Motor neuron (in vitro differentiated cells): Measurements from ENCODE around the gene DMD. TPM values are rescaled to one million over a fixed set of nuclear protein-coding genes. Genes with fewer than 3 reads are reported as not detected.
A peak's percentile ranks its signal among the peaks of the same experiment; 100 is the strongest.
"Not testable (repeated sequence)": the region's sequence is repeated elsewhere in the genome, so short reads cannot be mapped to it uniquely, and the experiment has no call there.

Experiments used
- ATAC-seq, 8 experiments: fragments of 200-7000 bp; cut with Tn5 transposase; replicated peaks in 6 of 8; 2 replicates each; pipeline ENCODE4 v1.8.0; 2021; ENCODE audit warnings: mild to moderate bottlenecking in 8 of 8, moderate library complexity in 8 of 8
- H3K27ac ChIP-seq, 2 donors: fragments of 250-450 bp; sonication (Bioruptor Pico); 2 replicates each; pipeline ENCODE4 v1.9.0; 2021; ENCODE audit warnings: antibody characterized with exemption in 2 of 2, mild to moderate bottlenecking in 2 of 2, moderate library complexity in 1 of 2
- H3K4me1 ChIP-seq, 2 donors: fragments of 250-450 bp; sonication (Bioruptor Pico); replicated peaks in 1 of 2; 2 replicates each; pipeline ENCODE4 v1.6.1; 2021; ENCODE audit warnings: antibody characterized with exemption in 2 of 2, mild to moderate bottlenecking in 2 of 2, moderate library complexity in 1 of 2
- H3K4me3 ChIP-seq, 5 donors: fragments of 250-450 bp; sonication (Bioruptor Pico); 2 replicates each; pipeline ENCODE4 v1.9.0; 2021; ENCODE audit warnings: antibody characterized with exemption in 5 of 5, mild to moderate bottlenecking in 5 of 5, moderate library complexity in 4 of 5
- WGBS, 10 experiments: fragments of 450-650 bp; shearing (Covaris generic); methylation state at CpG; one replicate each; pipeline ENCODE4 v1.0.0; 2022; 5-methylcytosine and 5-hydroxymethylcytosine counted together
- in situ Hi-C, 9 experiments: fragments of 400-800 bp; cut with MboI; loops; one replicate each; pipeline ENCODE4 v1.15.0; 2021; ENCODE audit warnings: low sequenced_read_pairs in 9 of 9, low pct_unique_long_range_greater_than_20kb in 2 of 9; ENCODE audit not compliant: unreplicated experiment in 9 of 9
- total RNA-seq, 8 experiments: library from RNA; unstranded; fragments of 300-600 nt; gene quantifications; 2 replicates each; pipeline versions ENCODE4 v1.2.3 to v1.2.4, GENCODE V29; 2022

The DMD gene
- total RNA-seq, 8 experiments from 2014 or later = 3.9 to 378 (median 10.5) TPM

GRCh38 chrX:31609130-31609529 lies 1602.2 kb downstream of the DMD start:
- peak in 1 of 8 experiments; percentile 28 for ATAC-seq
- no peaks in the 10 kb centered on the region for H3K4me1 ChIP-seq
- H3K27ac ChIP-seq = no peak overlapping the region
- 0 to 100% (median 63%) methylated on average over 1 to 4 of the region's 4 CpGs; no CpG with 5 or more reads in 4 of the 10 experiments for WGBS, 10 experiments
- in situ Hi-C loops = no loop called here
- no peak overlapping the region for H3K4me3 ChIP-seq

- Histone ChIP-seq H3K27ac (no peak overlapping the region), H3K4me3 (no peak overlapping the region), H3K4me1 (no peaks in the 10 kb centered on the region)
- 37 to 100% (median 60%) methylated on average over 1 to 2 of the region's 2 CpGs; no CpG with 5 or more reads in 7 of the 10 experiments for WGBS, 10 experiments
- no peak for ATAC-seq
- in situ Hi-C loops = no loop called here
These were observed 1602.7 kb downstream of the DMD start for GRCh38 chrX:31608638-31609037.

- no peaks in the 10 kb centered on the region for H3K4me1 ChIP-seq
- WGBS, 10 experiments = 35 to 100% (median 67%) methylated on average over 1 to 4 of the region's 4 CpGs; no CpG with 5 or more reads in 1 of the 10 experiments
- no peak overlapping the region for H3K27ac ChIP-seq
- ATAC-seq = no peak
- no peak overlapping the region for H3K4me3 ChIP-seq
- in situ Hi-C loops = no loop called here
These were observed 1604.6 kb downstream of the DMD start for GRCh38 chrX:31606771-31607170.

GRCh38 chrX:31604629-31605221 lies 1606.6 kb downstream of the DMD start:
- Histone ChIP-seq H3K4me3 (no peak overlapping the region), H3K4me1 (no peaks in the 10 kb centered on the region), H3K27ac (no peak overlapping the region)
- 10 to 100% (median 57%) methylated on average over 1 to 3 of the region's 3 CpGs; no CpG with 5 or more reads in 5 of the 10 experiments for WGBS, 10 experiments
- ATAC-seq = no peak
- in situ Hi-C loops = no loop called here

GRCh38 chrX:31603411-31604120 lies 1607.8 kb downstream of the DMD start:
- ATAC-seq = no peak
- in situ Hi-C loops = no loop called here
- WGBS, 10 experiments = 0 to 100% (median 55%) methylated on average over 1 to 5 of the region's 5 CpGs; no CpG with 5 or more reads in 2 of the 10 experiments
- Histone ChIP-seq H3K4me1 (no peaks in the 10 kb centered on the region), H3K27ac (no peak overlapping the region), H3K4me3 (no peak overlapping the region)

GRCh38 chrX:31600823-31601222 lies 1610.5 kb downstream of the DMD start:
- no peaks in the 10 kb centered on the region for H3K4me1 ChIP-seq
- in situ Hi-C loops = no loop called here
- ATAC-seq = no peak
- no peak overlapping the region for H3K27ac ChIP-seq
- 86 to 100% (median 100%) methylated on average over 1 to 3 of the region's 3 CpGs; no CpG with 5 or more reads in 6 of the 10 experiments for WGBS, 10 experiments
- H3K4me3 ChIP-seq = no peak overlapping the region

GRCh38 chrX:31593353-31593752 lies 1618.0 kb downstream of the DMD start:
- in situ Hi-C loops = no loop called here
- ATAC-seq = no peak
- WGBS, 10 experiments = 49 to 100% (median 83%) methylated on average over 2 of the region's 2 CpGs; no CpG with 5 or more reads in 7 of the 10 experiments
- Histone ChIP-seq H3K4me1 (no peaks in the 10 kb centered on the region), H3K27ac (no peak overlapping the region), H3K4me3 (no peak overlapping the region)

GRCh38 chrX:31591355-31591754 lies 1620.0 kb downstream of the DMD start:
- 0 to 100% (median 57%) methylated on average over 1 to 2 of the region's 2 CpGs; no CpG with 5 or more reads in 4 of the 10 experiments for WGBS, 10 experiments
- in situ Hi-C loops = no loop called here
- no peak for ATAC-seq

GRCh38 chrX:31590581-31591114 lies 1620.7 kb downstream of the DMD start:
- 17 to 100% (median 71%) methylated on average over 1 to 5 of the region's 5 CpGs; no CpG with 5 or more reads in 4 of the 10 experiments for WGBS, 10 experiments
- no peaks in the 10 kb centered on the region for H3K4me1 ChIP-seq
- H3K27ac ChIP-seq = no peak overlapping the region
- in situ Hi-C loops = no loop called here
- ATAC-seq = no peak
- no peak overlapping the region for H3K4me3 ChIP-seq

More at GRCh38 chrX:31591355-31591754, 1620.0 kb downstream of the DMD start:
- Histone ChIP-seq H3K4me3 (no peak overlapping the region), H3K4me1 (no peaks in the 10 kb centered on the region), H3K27ac (no peak overlapping the region)

- ATAC-seq = no peak
- Histone ChIP-seq H3K4me3 (no peak overlapping the region), H3K27ac (no peak overlapping the region), H3K4me1 (no peaks in the 10 kb centered on the region)
- 50 to 100% (median 90%) methylated on average over 1 to 3 of the region's 3 CpGs; no CpG with 5 or more reads in 3 of the 10 experiments for WGBS, 10 experiments
- in situ Hi-C loops = no loop called here
These were observed 1621.8 kb downstream of the DMD start for GRCh38 chrX:31589503-31589902.

- Histone ChIP-seq H3K4me1 (no peaks in the 10 kb centered on the region), H3K27ac (no peak overlapping the region), H3K4me3 (no peak overlapping the region)
- no peak for ATAC-seq
- in situ Hi-C loops = no loop called here
- WGBS, 10 experiments = 25 to 100% (median 50%) methylated on average over 1 to 2 of the region's 2 CpGs; no CpG with 5 or more reads in 3 of the 10 experiments
These were observed 1623.0 kb downstream of the DMD start for GRCh38 chrX:31588355-31588754.

- H3K27ac ChIP-seq, in situ Hi-C loops, H3K4me1 ChIP-seq, H3K4me3 ChIP-seq, ATAC-seq: not testable (repeated sequence)
- no CpG with 5 or more reads among the region's 3 CpGs for WGBS, 10 experiments
These were observed 1627.5 kb downstream of the DMD start for GRCh38 chrX:31583892-31584291.

- Histone ChIP-seq H3K4me1 (no peaks in the 10 kb centered on the region), H3K27ac (no peak overlapping the region), H3K4me3 (no peak overlapping the region)
- ATAC-seq = peak in 1 of 8 experiments; percentile 57
- 0 to 80% (median 0%) methylated on average over 1 to 2 of the region's 2 CpGs; no CpG with 5 or more reads in 4 of the 10 experiments for whole genome bisulfite sequencing, 10 experiments
- in situ Hi-C loops = no loop called here
These were observed 1630.6 kb downstream of the DMD start for GRCh38 chrX:31580726-31581125.
